Occipital lobe (tissue), 2 donors: ENCODE measurements around the gene COL4A1. TPM values are rescaled to one million over a fixed set of nuclear protein-coding genes. Genes with fewer than 3 reads are reported as not detected.

Experiments
- DNase-seq: peaks from one replicate; lab custom pipeline; 2025; lab: John Stamatoyannopoulos, UW
- total RNA-seq: library from RNA; depleted of rRNA; stranded (reverse); fragments of >200 nt; gene quantifications from one replicate; pipeline ENCODE4 v1.2.3, GENCODE V29; 2014

COL4A1 gene
- total RNA-seq, 1 donor from 2014 or later: 67.8 TPM

GRCh38 chr13:110341445-110342244 is 34.7 kb upstream of the COL4A1 start:
- no peak for DNase-seq

DNA sequence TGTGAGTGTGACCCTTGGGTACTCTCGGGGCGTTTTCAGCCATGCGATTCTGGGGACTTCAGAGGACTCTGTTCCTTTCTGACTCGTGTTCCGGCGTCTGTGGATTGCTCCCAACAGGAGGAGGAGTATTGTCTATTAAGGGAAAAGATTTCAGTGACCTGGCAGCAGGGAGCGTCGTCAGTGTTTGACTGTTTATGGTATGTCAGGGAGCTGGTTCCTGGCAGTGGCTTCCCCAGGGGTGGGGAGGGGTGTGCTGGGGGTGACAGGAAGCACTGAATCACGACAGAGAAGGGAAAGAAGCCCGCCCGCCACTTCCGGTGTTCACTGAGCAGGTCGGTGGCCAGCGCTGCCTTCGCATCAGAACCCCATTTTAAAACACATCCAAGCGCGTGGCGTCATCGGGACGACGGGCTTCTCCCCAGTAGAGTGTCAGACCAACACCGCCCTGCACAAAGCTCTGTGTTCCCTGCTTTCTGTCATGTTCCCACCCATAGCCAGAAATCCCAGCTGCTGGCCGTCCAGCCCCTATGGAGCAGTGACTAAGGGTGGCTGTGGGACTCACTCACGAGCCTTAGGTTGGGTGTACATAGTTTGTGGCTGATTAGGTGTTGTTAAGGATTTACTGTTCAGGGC is 34.0 kb upstream of the COL4A1 start:
- no peak for DNase-seq

DNA sequence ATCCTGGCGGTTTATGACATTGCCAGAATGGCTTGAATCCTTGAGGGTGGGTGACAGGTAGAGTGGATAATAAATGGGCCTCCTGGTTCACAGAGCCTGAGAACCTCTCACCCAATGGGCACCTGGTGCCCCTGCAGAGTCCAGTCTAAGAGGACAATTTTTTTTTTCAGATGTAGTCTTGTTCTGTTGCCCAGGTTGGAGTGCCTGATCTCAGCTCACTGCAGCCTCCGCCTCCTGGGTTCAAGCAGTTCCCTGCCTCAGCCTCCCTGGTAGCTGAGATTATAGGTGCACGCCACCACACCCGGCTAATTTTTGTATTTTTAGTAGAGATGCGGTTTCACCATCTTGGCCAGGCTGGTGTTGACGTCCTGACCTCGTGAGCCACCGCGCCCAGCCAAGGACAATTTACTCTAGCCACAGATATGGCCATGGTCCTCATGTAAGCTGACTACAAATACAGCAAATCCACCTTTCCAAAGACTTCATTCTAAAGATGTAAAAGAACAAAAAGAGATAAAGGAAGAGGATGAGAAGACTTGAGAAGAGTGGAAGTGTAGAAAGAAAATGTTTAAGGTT is 33.1 kb upstream of the COL4A1 start:
- no peak for DNase-seq

DNA sequence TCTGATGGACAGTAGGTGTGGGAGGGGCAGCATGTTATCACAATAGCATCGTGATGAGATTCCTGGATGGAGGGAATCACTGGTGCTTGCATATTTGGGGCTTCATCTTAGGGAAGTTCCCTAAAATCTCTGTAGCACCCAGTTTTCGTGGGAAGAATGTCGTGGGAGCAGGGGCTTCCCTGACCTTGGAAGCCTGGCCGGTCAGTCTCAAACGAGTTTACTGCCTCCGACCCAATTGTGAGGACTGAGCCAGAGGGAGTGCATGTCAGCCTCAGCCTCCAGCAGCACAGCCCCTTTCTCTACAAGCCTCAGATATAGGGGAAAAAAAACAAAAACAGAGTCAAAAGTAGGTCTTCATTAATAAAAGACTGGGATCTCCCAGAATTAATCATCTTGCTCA is 32.3 kb upstream of the COL4A1 start:
- DNase-seq: no peak

DNA sequence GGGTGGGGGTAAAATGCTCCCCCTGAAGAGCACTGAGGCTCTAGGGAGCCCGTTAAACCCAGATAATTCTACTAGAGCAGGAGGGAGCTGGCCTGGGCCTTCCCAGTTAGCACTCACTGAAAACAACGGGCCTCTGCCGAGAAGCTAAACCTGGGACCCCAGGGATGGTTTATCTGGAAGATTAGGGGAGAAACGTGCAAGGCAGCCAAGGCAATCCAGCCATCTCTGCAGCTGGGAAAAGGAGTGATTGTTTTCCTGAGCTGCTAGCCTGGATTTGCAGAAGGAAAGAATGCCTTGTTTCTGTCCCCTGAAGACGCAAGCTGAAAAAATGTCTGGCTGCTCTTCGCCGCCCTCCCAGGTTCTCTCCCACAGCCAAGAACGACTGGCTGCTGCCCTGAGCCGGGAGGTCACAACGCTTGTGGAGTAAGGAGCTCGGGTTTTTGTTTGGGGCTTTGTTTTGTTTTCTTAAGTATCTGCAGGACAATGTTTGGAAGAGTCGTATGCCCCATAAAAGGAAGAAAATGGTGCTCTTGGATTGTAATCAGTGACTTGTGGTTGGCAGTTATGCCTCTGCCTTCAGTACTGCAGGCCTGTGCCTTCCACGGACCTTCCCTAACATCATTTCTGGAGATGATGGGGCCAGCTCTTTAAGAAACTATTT is 31.6 kb upstream of the COL4A1 start:
- DNase-seq: no peak

GRCh38 chr13:110337247-110337646 is 30.3 kb upstream of the COL4A1 start:
- no peak for DNase-seq

DNA sequence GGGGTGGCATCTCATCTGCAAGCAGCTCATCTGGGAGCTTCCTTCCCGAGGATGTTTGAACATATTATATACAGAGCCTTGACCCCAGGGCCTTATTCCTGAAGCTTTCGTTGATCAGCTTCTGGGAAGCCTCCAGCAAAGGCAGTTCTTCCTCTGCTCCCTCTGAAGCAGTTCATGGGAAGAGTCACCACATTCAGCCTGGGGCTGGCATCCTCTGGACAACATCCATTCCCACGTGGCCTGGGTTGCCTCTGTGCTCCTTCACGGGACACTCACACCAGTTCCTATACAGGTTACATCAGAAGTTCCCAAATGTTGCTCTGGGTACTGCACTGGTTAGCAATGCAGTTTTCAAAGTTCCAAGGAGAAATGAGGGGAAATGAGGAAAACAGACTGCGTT is 29.7 kb upstream of the COL4A1 start:
- DNase-seq: no peak

DNA sequence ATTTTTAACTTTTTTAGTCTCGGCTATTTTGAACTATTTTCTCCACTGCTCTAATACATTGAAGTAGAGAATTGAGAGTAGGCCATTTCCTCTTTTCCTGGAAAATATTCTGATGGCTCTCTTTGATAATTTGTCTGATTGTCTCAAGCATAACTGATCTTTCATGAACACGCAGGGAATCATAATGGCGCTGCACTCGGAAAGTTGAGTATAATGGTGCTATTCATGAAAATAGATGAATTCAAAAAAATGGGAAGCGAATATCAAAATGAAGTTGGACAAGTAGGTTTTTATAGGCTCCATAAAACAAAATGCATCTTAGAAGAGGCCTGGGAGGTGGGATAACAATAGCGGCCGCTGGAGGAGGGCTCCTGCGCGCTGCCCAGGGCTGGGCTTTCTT is 29.2 kb upstream of the COL4A1 start:
- no peak for DNase-seq

GRCh38 chr13:110334841-110335490 is 28.0 kb upstream of the COL4A1 start:
- no peak for DNase-seq

DNA sequence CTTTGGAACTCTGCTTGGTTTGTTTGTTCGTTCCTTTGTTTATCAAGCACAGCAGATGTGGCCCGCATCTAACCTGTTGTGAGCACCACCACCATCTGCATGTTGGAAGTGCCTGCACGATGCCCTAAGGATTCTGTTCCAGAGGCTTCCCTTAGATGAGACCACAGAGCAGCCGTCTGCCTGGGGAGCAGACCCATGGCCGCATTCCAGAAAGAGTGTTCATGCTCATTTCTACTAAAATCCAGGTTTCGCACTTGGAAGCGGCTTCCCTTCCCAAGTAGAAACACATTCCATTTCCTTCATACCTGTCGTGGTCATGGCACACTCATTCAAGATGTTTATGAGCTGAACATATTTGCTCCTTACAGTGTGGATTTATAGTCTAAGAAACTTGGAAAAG is 27.3 kb upstream of the COL4A1 start:
- no peak for DNase-seq

DNA sequence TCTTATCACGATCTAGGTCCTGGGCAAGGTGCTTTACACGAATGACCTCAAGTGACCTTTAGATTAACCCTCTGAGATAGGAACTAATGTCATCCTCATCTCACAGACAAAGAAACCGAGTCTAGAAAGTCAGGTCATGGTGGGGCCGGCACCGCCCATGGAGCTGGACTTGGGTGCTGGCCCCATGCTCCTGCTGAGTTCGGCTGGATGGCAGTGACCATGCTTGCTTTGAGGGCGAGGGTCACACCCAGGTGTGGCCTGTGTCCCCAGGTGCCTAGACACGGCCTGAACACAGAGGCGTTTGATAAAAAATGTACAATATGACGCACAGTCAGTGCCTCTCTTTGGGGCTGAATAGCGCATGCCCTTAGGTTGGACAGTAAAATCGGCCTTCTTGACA is 26.9 kb upstream of the COL4A1 start:
- DNase-seq: no peak

GRCh38 chr13:110332750-110333149 is 25.8 kb upstream of the COL4A1 start:
- no peak for DNase-seq

- no peak for DNase-seq
Observed at GRCh38 chr13:110331362-110331761, 24.4 kb upstream of the COL4A1 start.

- DNase-seq: no peak
Observed at GRCh38 chr13:110330491-110331011, 23.6 kb upstream of the COL4A1 start.

- no peak for DNase-seq
Observed at GRCh38 chr13:110329798-110330461, 23.0 kb upstream of the COL4A1 start.

GRCh38 chr13:110329258-110329657 is 22.3 kb upstream of the COL4A1 start:
- no peak for DNase-seq

DNA sequence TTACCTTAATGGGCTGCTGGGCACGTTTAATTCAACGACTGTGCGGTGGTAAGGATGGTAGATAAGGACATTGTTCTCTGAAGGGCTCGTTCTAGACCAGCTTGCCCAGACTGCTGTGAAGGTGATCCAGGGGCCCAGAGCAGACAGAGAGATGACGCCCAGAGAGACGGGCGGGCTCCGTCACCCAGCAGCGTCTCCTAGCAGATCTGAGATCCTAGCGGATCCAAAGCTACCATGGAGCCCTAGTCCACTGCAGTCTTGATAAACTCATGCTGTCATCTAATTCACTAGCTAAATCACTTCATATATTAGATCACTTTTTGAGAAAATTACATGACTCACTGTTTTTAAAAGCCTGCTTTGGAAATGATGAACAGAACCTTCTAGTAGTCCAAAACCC is 21.6 kb upstream of the COL4A1 start:
- no peak for DNase-seq

- no peak for DNase-seq
Observed at GRCh38 chr13:110327051-110327721, 20.2 kb upstream of the COL4A1 start.

DNA sequence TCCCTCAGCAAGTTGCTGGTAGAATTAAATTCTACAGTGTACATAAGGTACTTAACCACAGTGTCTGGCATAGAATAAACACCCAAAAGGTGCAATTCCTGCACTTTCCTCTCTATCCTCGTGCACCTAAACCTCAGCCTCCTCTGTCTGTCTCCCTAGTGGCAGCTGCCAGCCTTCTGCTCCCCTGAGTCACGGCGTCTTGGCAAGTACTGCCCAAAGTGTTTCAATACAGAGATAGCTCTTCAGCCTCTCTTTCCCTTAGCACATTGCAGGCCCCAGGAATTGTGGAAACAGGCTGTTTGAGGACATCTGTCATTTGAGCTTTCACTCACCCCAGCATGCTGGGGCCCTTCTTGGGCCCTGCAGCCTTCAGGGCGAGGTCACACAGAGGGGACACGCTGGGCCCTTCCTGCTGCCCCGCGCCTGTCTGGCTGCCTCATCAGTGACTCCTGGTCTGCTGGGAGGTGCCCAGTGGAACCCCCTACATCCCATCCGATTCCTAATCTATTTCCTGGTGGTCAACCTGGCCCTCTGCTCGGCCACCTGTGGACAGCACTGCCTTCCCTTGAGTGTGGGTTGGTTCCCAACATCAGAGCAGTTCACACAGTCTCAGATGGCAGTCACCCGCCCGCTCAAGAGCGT is 19.4 kb upstream of the COL4A1 start:
- DNase-seq: no peak
